SK-N-SH (cell line): ENCODE measurements around the gene MARS1. TPM values are rescaled to one million over a fixed set of nuclear protein-coding genes. Genes with fewer than 3 reads are reported as not detected.

Experiments used
- CTCF ChIA-PET: fragments of 300-600, 350-600 bp; formaldehyde crosslinking; extraction: SDS; loops from one replicate; lab custom pipeline; 2021; lab: Yijun Ruan, JAX
- POLR2A ChIA-PET: fragments of 350-600 bp; sonication (Branson Sonifier 250); formaldehyde crosslinking; extraction: SDS; loops from one replicate; lab custom pipeline; 2020; ENCODE audit warnings: antibody characterized with exemption, inconsistent platforms; lab: Yijun Ruan, JAX
- DNase-seq: peaks from one replicate; pipeline ENCODE4 v3.0.0; 2012
- H2AFZ ChIP-seq: fragments of 200-600 bp; sonication (generic); 2 replicates; pipeline ENCODE4 v1.8.1; 2016; ENCODE audit warnings: antibody characterized with exemption, mild to moderate bottlenecking, low read depth
- H3F3A ChIP-seq: fragments of 200-600 bp; sonication (generic); replicated peaks from 2 replicates; pipeline ENCODE3; 2016; ENCODE audit warnings: antibody characterized with exemption, mild to moderate bottlenecking; ENCODE audit not compliant: insufficient read depth
- H3K27ac ChIP-seq, 2 experiments: fragments of 200-500 bp in 1 of 2; fragments of 200-600 bp in 1 of 2; sonication (Bioruptor generic) in 1 of 2; sonication (generic), shearing (Covaris generic) in 1 of 2; 2 replicates each; pipeline versions ENCODE4 v1.5.1 to v1.6.1; 2014 to 2016; ENCODE audit warnings: low read depth in 2 of 2, inconsistent platforms in 1 of 2, low read length in 1 of 2, mild to moderate bottlenecking in 1 of 2, mixed read lengths in 1 of 2
- H3K27me3 ChIP-seq: fragments of 200-600 bp; sonication (generic), shearing (Covaris generic); 2 replicates; pipeline ENCODE4 v1.6.1; 2016; ENCODE audit warnings: mixed run types; ENCODE audit not compliant: insufficient read depth
- H3K36me3 ChIP-seq, 2 experiments: fragments of 200-500 bp in 1 of 2; fragments of 200-600 bp in 1 of 2; sonication (Bioruptor generic) in 1 of 2; sonication (generic) in 1 of 2; replicated peaks in 1 of 2; 2 replicates each; pipeline versions ENCODE3 to v1.5.1; 2014 to 2016; ENCODE audit warnings: low read length in 1 of 2, mild to moderate bottlenecking in 1 of 2; ENCODE audit not compliant: insufficient read depth in 2 of 2, control insufficient read depth in 1 of 2
- H3K4me1 ChIP-seq, 2 experiments: fragments of 200-500 bp in 1 of 2; fragments of 200-600 bp in 1 of 2; sonication (Bioruptor generic) in 1 of 2; sonication (generic), shearing (Covaris generic) in 1 of 2; 2 replicates each; pipeline versions ENCODE4 v1.5.1 to v1.6.1; 2014 to 2016; ENCODE audit warnings: low read depth in 1 of 2, low read length in 1 of 2, mixed run types in 1 of 2; ENCODE audit not compliant: insufficient read depth in 2 of 2, control insufficient read depth in 1 of 2
- H3K4me2 ChIP-seq: fragments of 200-600 bp; sonication (generic), shearing (Covaris generic); 2 replicates; pipeline ENCODE4 v1.6.1; 2017; ENCODE audit warnings: mixed run types
- H3K4me3 ChIP-seq, 2 experiments: fragments of 200-500 bp in 1 of 2; fragments of 200-600 bp in 1 of 2; sonication (Bioruptor generic) in 1 of 2; sonication (generic), shearing (Covaris generic) in 1 of 2; 2 replicates each; pipeline versions ENCODE4 v1.5.1 to v1.8.1; 2014 to 2016; ENCODE audit warnings: low read depth in 2 of 2, inconsistent platforms in 1 of 2, low read length in 1 of 2, mild to moderate bottlenecking in 1 of 2, mixed read lengths in 1 of 2, moderate library complexity in 1 of 2
- H3K79me2 ChIP-seq: fragments of 200-600 bp; sonication (generic); 2 replicates; pipeline ENCODE4 v1.8.1; 2017; ENCODE audit warnings: mild to moderate bottlenecking; ENCODE audit not compliant: insufficient read depth
- H3K9ac ChIP-seq: fragments of 200-600 bp; sonication (generic); 2 replicates; pipeline ENCODE4 v1.6.1; 2017; ENCODE audit warnings: mixed run types
- H3K9me2 ChIP-seq: fragments of 200-600 bp; sonication (generic); 2 replicates; pipeline ENCODE4 v1.6.1; 2017; ENCODE audit warnings: mixed run types
- H3K9me3 ChIP-seq: fragments of 200-600 bp; sonication (generic); 2 replicates; pipeline ENCODE4 v1.6.1; 2017; ENCODE audit warnings: mixed run types, mild to moderate bottlenecking, moderate library complexity
- H4K20me1 ChIP-seq: fragments of 200-600 bp; sonication (generic); 2 replicates; pipeline ENCODE4 v1.6.1; 2017; ENCODE audit warnings: mild to moderate bottlenecking, mixed run types; ENCODE audit not compliant: insufficient read depth
- ELF1 ChIP-seq: IDR thresholded peaks from 2 replicates; pipeline ENCODE4 v1.4.0; 2012
- EP300 ChIP-seq, 2 experiments: IDR thresholded peaks; 2 replicates each; pipeline versions ENCODE4 v1.4.0 to v1.6.1; 2012; ENCODE audit warnings: borderline replicate concordance in 1 of 2, low read depth in 1 of 2, low read length in 1 of 2
- EZH2phosphoT487 ChIP-seq: fragments of 200-600 bp; sonication (generic); IDR thresholded peaks from 2 replicates; pipeline ENCODE4 v1.6.1; 2017; ENCODE audit warnings: low read depth, mixed run types, mild to moderate bottlenecking, antibody characterized with exemption, moderate library complexity, borderline replicate concordance
- FOSL2 ChIP-seq: IDR thresholded peaks from 2 replicates; pipeline ENCODE4 v1.4.0; 2012; ENCODE audit warnings: low read depth, mild to moderate bottlenecking, moderate library complexity, borderline replicate concordance
- FOXJ3 ChIP-seq: sonication (generic); formaldehyde crosslinking; IDR thresholded peaks from 2 replicates; pipeline ENCODE4 v1.5.1; 2020; ENCODE audit warnings: mild to moderate bottlenecking, missing genetic modification reagents
- FOXM1 ChIP-seq: IDR thresholded peaks from 2 replicates; pipeline ENCODE4 v1.4.0; 2012; ENCODE audit warnings: low read depth, mild to moderate bottlenecking
- IRF3 ChIP-seq: fragments of 150-350 bp; IDR thresholded peaks from 2 replicates; pipeline ENCODE4 v1.6.1; 2016; ENCODE audit warnings: mild to moderate bottlenecking, low read depth, low read length
- JUND ChIP-seq: IDR thresholded peaks from 2 replicates; pipeline ENCODE4 v1.4.0; 2012
- MXI1 ChIP-seq: IDR thresholded peaks from 2 replicates; pipeline ENCODE4 v1.6.1; 2012; ENCODE audit warnings: mild to moderate bottlenecking, low read depth, low read length, improper control_type of control experiment
- NRF1 ChIP-seq: IDR thresholded peaks from 2 replicates; pipeline ENCODE4 v1.6.1; 2012; ENCODE audit warnings: low read depth, mild to moderate bottlenecking, low read length
- PBX3 ChIP-seq: IDR thresholded peaks from 2 replicates; pipeline ENCODE4; 2012
- RXRA ChIP-seq: IDR thresholded peaks from 2 replicates; pipeline ENCODE4 v1.4.0; 2012; ENCODE audit warnings: low read depth, mild to moderate bottlenecking, borderline replicate concordance
- SIN3A ChIP-seq: IDR thresholded peaks from 2 replicates; pipeline ENCODE4 v1.6.1; 2012; ENCODE audit warnings: low read depth, mild to moderate bottlenecking, low read length, moderate library complexity, borderline replicate concordance
- TCF12 ChIP-seq: IDR thresholded peaks from 2 replicates; pipeline ENCODE4 v1.4.0; 2012
- USF2 ChIP-seq: fragments of 150-350 bp; IDR thresholded peaks from 2 replicates; pipeline ENCODE4 v1.6.1; 2017; ENCODE audit warnings: antibody characterized with exemption, low read length, low read depth, borderline replicate concordance
- WGBS: methylation state at CpG from one replicate; pipeline ENCODE4 v1.1.6; 2017; ENCODE audit warnings: low lambda C conversion rate; 5-methylcytosine and 5-hydroxymethylcytosine counted together
- polyA plus RNA-seq, 3 experiments: library from polyadenylated mRNA; depleted of rRNA; stranded (reverse); fragments of >200 nt; gene quantifications; 2 replicates each; pipeline ENCODE4 v1.2.3, GENCODE V29; 2012
- TF ChIP-seq, protein P1 (sequence below): IDR thresholded peaks from 2 replicates; pipeline ENCODE4 v1.4.0; 2012; ENCODE audit warnings: low read depth, borderline replicate concordance

Gene MARS1
- polyA plus RNA-seq, 1 of the 3 experiments (the other 2 are of a cell fraction) = 158 TPM

DNA sequence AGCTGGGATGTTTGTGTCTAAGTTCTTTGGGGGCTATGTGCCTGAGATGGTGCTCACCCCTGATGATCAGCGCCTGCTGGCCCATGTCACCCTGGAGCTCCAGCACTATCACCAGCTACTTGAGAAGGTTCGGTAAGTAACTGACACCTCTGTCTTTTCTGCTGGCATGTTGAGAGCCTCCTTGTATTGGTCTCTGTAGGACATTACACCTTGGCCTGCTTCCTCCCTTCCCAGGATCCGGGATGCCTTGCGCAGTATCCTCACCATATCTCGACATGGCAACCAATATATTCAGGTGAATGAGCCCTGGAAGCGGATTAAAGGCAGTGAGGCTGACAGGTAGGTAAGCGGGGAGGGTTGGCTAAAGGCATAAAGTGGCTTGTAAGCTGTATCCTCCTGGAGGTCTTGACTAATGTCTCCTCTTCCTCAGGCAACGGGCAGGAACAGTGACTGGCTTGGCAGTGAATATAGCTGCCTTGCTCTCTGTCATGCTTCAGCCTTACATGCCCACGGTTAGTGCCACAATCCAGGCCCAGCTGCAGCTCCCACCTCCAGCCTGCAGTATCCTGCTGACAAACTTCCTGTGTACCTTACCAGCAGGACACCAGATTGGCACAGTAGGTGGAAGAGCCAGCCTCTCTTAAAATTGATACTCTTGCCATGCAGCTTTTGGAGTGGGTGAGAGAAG is 27.0 kb downstream of the MARS1 start:
- CTCF ChIA-PET = interaction anchor here (0.5 to 2.1 kb wide), 6 partner anchors 14 to 426 kb away, joined by 3 to 5 read pairs (median 4); partner anchors contain the start of genes GLI1 and NAB2
- no peak for DNase-seq
- TF ChIP-seq FOSL2 = no peak
- no peak for TF ChIP-seq FOXJ3
- TF ChIP-seq RXRA = no peak
- TF ChIP-seq, protein P1, sequence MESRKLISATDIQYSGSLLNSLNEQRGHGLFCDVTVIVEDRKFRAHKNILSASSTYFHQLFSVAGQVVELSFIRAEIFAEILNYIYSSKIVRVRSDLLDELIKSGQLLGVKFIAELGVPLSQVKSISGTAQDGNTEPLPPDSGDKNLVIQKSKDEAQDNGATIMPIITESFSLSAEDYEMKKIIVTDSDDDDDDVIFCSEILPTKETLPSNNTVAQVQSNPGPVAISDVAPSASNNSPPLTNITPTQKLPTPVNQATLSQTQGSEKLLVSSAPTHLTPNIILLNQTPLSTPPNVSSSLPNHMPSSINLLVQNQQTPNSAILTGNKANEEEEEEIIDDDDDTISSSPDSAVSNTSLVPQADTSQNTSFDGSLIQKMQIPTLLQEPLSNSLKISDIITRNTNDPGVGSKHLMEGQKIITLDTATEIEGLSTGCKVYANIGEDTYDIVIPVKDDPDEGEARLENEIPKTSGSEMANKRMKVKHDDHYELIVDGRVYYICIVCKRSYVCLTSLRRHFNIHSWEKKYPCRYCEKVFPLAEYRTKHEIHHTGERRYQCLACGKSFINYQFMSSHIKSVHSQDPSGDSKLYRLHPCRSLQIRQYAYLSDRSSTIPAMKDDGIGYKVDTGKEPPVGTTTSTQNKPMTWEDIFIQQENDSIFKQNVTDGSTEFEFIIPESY = no peak
- no peak for TF ChIP-seq NRF1
- no peak for TF ChIP-seq TCF12
- no peak for TF ChIP-seq PBX3
- no peak for TF ChIP-seq EP300 (IDR thresholded peaks at IDR 0.05; ENCODE audit: borderline replicate concordance in 1 of 2, low read depth in 1 of 2, low read length in 1 of 2)
- TF ChIP-seq SIN3A = no peak
- no peak for TF ChIP-seq MXI1
- no peak for TF ChIP-seq USF2
- no peak for TF ChIP-seq IRF3
- TF ChIP-seq ELF1 = no peak
- no peak for TF ChIP-seq EZH2phosphoT487
- no peak for TF ChIP-seq JUND
- no peak for TF ChIP-seq FOXM1
- TF ChIP-seq, all 33 proteins: peak for 0
- Histone ChIP-seq H2AFZ (no peak overlapping the region), H3K79me2 (peaks cover 33% of the 10 kb centered on the region), H3K4me1 (peaks cover 11 to 21% of the 10 kb centered on the region in 2 experiments), H3F3A (peaks cover 54% of the 10 kb centered on the region), H3K4me2 (no peak overlapping the region), H3K9me3 (no peaks in the 10 kb centered on the region), H4K20me1 (peaks cover 40% of the 10 kb centered on the region), H3K27ac (peak overlapping the region in 1 of 2 experiments; percentile 29; a peak in 1 of 4 replicates), H3K9ac (no peak overlapping the region), H3K9me2 (no peaks in the 10 kb centered on the region), H3K36me3 (peaks cover 61 to 62% of the 10 kb centered on the region in 2 experiments), H3K4me3 (no peak overlapping the region), H3K27me3 (no peaks in the 10 kb centered on the region)
- 91% methylated on average over 8 of the region's 9 CpGs for WGBS
- POLR2A ChIA-PET = interaction anchor here (1.3 to 2.2 kb wide), 4 partner anchors 10 to 32 kb away, joined by 3 to 8 read pairs (median 5); no protein-coding TSS in a partner anchor
